Activated naive CD8-positive, alpha-beta T cell treated with anti-CD3 and anti-CD28 coated beads, Interleukin-2, amount 10 ng/mL, durations not matched to agents 7 days and 5 days (primary cell): ENCODE measurements around the gene ACP4. TPM values are rescaled to one million over a fixed set of nuclear protein-coding genes. Genes with fewer than 3 reads are reported as not detected.
"Not testable (repeated sequence)": the region's sequence is repeated elsewhere in the genome, so short reads cannot be mapped to it uniquely, and the experiment has no call there.

Experiments used
- ATAC-seq: fragments of 150-1000 bp; cut with Tn5 transposase; one replicate; pipeline ENCODE4 v1.10.0; 2021; ENCODE audit warnings: low read depth, moderate library complexity
- POLR2A ChIA-PET: fragments of 350-600 bp; sonication (Branson Sonifier 250); formaldehyde crosslinking; loops from one replicate; lab custom pipeline; 2021; ENCODE audit warnings: antibody characterized with exemption; lab: Charles Lee
- DNase-seq: peaks from one replicate; pipeline ENCODE4 v3.0.0; 2021
- H3K27ac Mint-ChIP-seq: one replicate; pipeline ENCODE4 v1.8.0; 2022; ENCODE audit warnings: mild to moderate bottlenecking, mixed read lengths
- H3K27me3 Mint-ChIP-seq: one replicate; pipeline ENCODE4 v1.8.0; 2022; ENCODE audit warnings: mild to moderate bottlenecking, moderate library complexity, mixed read lengths
- H3K36me3 Mint-ChIP-seq: one replicate; pipeline ENCODE4 v1.8.0; 2021; ENCODE audit warnings: mild to moderate bottlenecking, mixed read lengths
- H3K4me1 Mint-ChIP-seq: one replicate; pipeline ENCODE4 v1.8.0; 2021; ENCODE audit warnings: mixed read lengths
- H3K4me3 Mint-ChIP-seq: one replicate; pipeline ENCODE4 v1.8.0; 2022; ENCODE audit warnings: mild to moderate bottlenecking, moderate library complexity, mixed read lengths
- H3K9me3 Mint-ChIP-seq: one replicate; pipeline ENCODE4 v1.8.0; 2021; ENCODE audit warnings: mixed read lengths
- total RNA-seq, 2 experiments: library from RNA; stranded (reverse); gene quantifications; one replicate each; pipeline ENCODE4 v1.2.3, GENCODE V29; 2021

ACP4 gene
- total RNA-seq, 2 experiments from 2014 or later = not detected

GRCh38 chr19:50779504-50780457, 10.4 kb upstream of the ACP4 start:
- H3K36me3 Mint-ChIP-seq = no peaks in the 10 kb centered on the region
- POLR2A ChIA-PET = interaction anchor here (0.9 kb wide), 1 partner anchor 12 kb away, joined by 3 read pairs; no protein-coding TSS in a partner anchor
- no peak overlapping the region for H3K4me3 Mint-ChIP-seq
- no peak overlapping the region for H3K27ac Mint-ChIP-seq
- H3K9me3 Mint-ChIP-seq = no peaks in the 10 kb centered on the region
- peaks cover 52% of the 10 kb centered on the region for H3K27me3 Mint-ChIP-seq
- peaks cover 4% of the 10 kb centered on the region for H3K4me1 Mint-ChIP-seq
- ATAC-seq (no peak), DNase-seq (no peak)

GRCh38 chr19:50780753-50781435, 9.3 kb upstream of the ACP4 start:
- Mint-ChIP-seq H3K9me3 (no peaks in the 10 kb centered on the region), H3K27ac (no peak overlapping the region), H3K4me1 (peaks cover 4% of the 10 kb centered on the region), H3K4me3 (no peak overlapping the region), H3K36me3 (no peaks in the 10 kb centered on the region), H3K27me3 (peaks cover 44% of the 10 kb centered on the region)
- POLR2A ChIA-PET = interaction anchor here (0.6 to 0.7 kb wide), 2 partner anchors 110 to 836 kb away, joined by 5 read pairs; no protein-coding TSS in a partner anchor
- no peak for DNase-seq
- no peak for ATAC-seq

- POLR2A ChIA-PET, H3K4me3 Mint-ChIP-seq, H3K27ac Mint-ChIP-seq, ATAC-seq, H3K9me3 Mint-ChIP-seq, H3K4me1 Mint-ChIP-seq, H3K36me3 Mint-ChIP-seq, DNase-seq: not testable (repeated sequence)
- H3K27me3 Mint-ChIP-seq = peaks cover 21% of the 10 kb centered on the region
These were observed 6.4 kb upstream of the ACP4 start for GRCh38 chr19:50783848-50784152.

GRCh38 chr19:50784710-50785109, 5.5 kb upstream of the ACP4 start:
- H3K27me3 Mint-ChIP-seq = peaks cover 12% of the 10 kb centered on the region
- H3K36me3 Mint-ChIP-seq = no peaks in the 10 kb centered on the region
- ATAC-seq (no peak), DNase-seq (no peak)
- no peaks in the 10 kb centered on the region for H3K4me1 Mint-ChIP-seq
- H3K4me3 Mint-ChIP-seq = no peak overlapping the region
- POLR2A ChIA-PET = interaction anchor here (0.6 to 0.7 kb wide), 2 partner anchors 274 to 432 kb away, joined by 4 read pairs; partner anchors contain the start of gene JOSD2
- H3K9me3 Mint-ChIP-seq = no peaks in the 10 kb centered on the region
- H3K27ac Mint-ChIP-seq = no peak overlapping the region

GRCh38 chr19:50785329-50785728, 4.9 kb upstream of the ACP4 start:
- ATAC-seq = peak; percentile 17
- no peak for DNase-seq
- Mint-ChIP-seq H3K9me3 (no peaks in the 10 kb centered on the region), H3K27ac (no peak overlapping the region), H3K36me3 (no peaks in the 10 kb centered on the region), H3K4me3 (no peak overlapping the region), H3K27me3 (peaks cover 7% of the 10 kb centered on the region), H3K4me1 (no peaks in the 10 kb centered on the region)
- POLR2A ChIA-PET = no interaction called here

GRCh38 chr19:50790922-50791467, 780 bp downstream of the ACP4 start:
- no peak overlapping the region for H3K27ac Mint-ChIP-seq

GRCh38 chr19:50791594-50792271, 1.5 kb downstream of the ACP4 start:
- H3K27ac Mint-ChIP-seq = no peak overlapping the region
- H3K36me3 Mint-ChIP-seq = no peaks in the 10 kb centered on the region
- peaks cover 2% of the 10 kb centered on the region for H3K4me1 Mint-ChIP-seq
- no peaks in the 10 kb centered on the region for H3K27me3 Mint-ChIP-seq
- no peak for DNase-seq
- no peaks in the 10 kb centered on the region for H3K9me3 Mint-ChIP-seq
- no peak overlapping the region for H3K4me3 Mint-ChIP-seq
- POLR2A ChIA-PET = interaction anchor here (0.9 to 1.4 kb wide), 3 partner anchors 11 to 131 kb away, joined by 3 read pairs; no protein-coding TSS in a partner anchor
- ATAC-seq = no peak

More at GRCh38 chr19:50790922-50791467, 780 bp downstream of the ACP4 start:
- DNase-seq = no peak
- no peaks in the 10 kb centered on the region for H3K36me3 Mint-ChIP-seq
- H3K4me3 Mint-ChIP-seq = no peak overlapping the region
- no peaks in the 10 kb centered on the region for H3K9me3 Mint-ChIP-seq
- peaks cover 2% of the 10 kb centered on the region for H3K4me1 Mint-ChIP-seq
- no peak for ATAC-seq
- no peaks in the 10 kb centered on the region for H3K27me3 Mint-ChIP-seq
- POLR2A ChIA-PET = interaction anchor here (0.9 to 1.4 kb wide), 3 partner anchors 11 to 131 kb away, joined by 3 read pairs; no protein-coding TSS in a partner anchor

GRCh38 chr19:50792272-50793250, 2.3 kb downstream of the ACP4 start:
- POLR2A ChIA-PET = interaction anchor here (0.6 to 1.9 kb wide), 5 partner anchors 12 to 446 kb away, joined by 3 to 9 read pairs (median 4); no protein-coding TSS in a partner anchor

GRCh38 chr19:50793558-50794065, 3.4 kb downstream of the ACP4 start:
- Mint-ChIP-seq H3K27me3 (no peaks in the 10 kb centered on the region), H3K27ac (no peak overlapping the region), H3K9me3 (no peaks in the 10 kb centered on the region), H3K36me3 (no peaks in the 10 kb centered on the region), H3K4me3 (no peak overlapping the region), H3K4me1 (peaks cover 2% of the 10 kb centered on the region)
- POLR2A ChIA-PET = interaction anchor here (0.8 to 1.9 kb wide), 2 partner anchors 11 to 14 kb away, joined by 3 to 9 read pairs; no protein-coding TSS in a partner anchor
- no peak for DNase-seq
- ATAC-seq = no peak

More at GRCh38 chr19:50792272-50793250, 2.3 kb downstream of the ACP4 start:
- Mint-ChIP-seq H3K27ac (no peak overlapping the region), H3K4me3 (no peak overlapping the region), H3K27me3 (no peaks in the 10 kb centered on the region), H3K36me3 (no peaks in the 10 kb centered on the region), H3K9me3 (no peaks in the 10 kb centered on the region), H3K4me1 (peaks cover 2% of the 10 kb centered on the region)
- ATAC-seq = no peak
- DNase-seq = no peak

- H3K27ac Mint-ChIP-seq = peak overlapping the region; percentile 25
- DNase-seq = no peak
These were observed 4.1 kb downstream of the ACP4 start for GRCh38 chr19:50794074-50794875.

More at GRCh38 chr19:50794074-50794875, 4.1 kb downstream of the ACP4 start:
- no peaks in the 10 kb centered on the region for H3K9me3 Mint-ChIP-seq
- ATAC-seq = peak; percentile 9
- no peaks in the 10 kb centered on the region for H3K27me3 Mint-ChIP-seq
- no peak overlapping the region for H3K4me3 Mint-ChIP-seq
- H3K36me3 Mint-ChIP-seq = no peaks in the 10 kb centered on the region
- H3K4me1 Mint-ChIP-seq = peaks cover 2% of the 10 kb centered on the region
- POLR2A ChIA-PET = interaction anchor here (0.8 to 2.0 kb wide), 4 partner anchors 10 to 13 kb away, joined by 3 to 12 read pairs (median 6); no protein-coding TSS in a partner anchor
